ENCODE data around the gene ZFYVE28.

ZFYVE28 gene

DNA sequence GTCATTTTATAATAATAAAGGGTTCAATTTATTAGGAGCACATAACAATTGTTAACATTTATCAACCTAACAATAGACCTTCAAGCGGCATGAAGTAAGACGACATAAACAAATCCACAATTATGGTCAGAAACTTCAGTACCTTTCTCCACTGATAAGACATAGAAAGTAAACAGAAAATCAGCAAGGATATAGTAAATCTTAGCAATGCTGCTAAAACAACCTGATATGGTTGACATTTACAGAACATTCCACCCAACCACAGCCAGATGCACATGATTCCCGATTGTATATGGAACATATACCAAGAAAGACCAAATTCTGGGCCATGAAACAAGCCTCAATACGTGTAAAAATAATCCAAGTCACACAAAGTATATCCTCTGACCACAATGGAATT is 71.3 kb downstream of the ZFYVE28 start:
- no peak for DNase-seq

- DNase-seq, result no peak
These were observed 75.0 kb downstream of the ZFYVE28 start for GRCh38 chr4:2343476-2343875.

DNA sequence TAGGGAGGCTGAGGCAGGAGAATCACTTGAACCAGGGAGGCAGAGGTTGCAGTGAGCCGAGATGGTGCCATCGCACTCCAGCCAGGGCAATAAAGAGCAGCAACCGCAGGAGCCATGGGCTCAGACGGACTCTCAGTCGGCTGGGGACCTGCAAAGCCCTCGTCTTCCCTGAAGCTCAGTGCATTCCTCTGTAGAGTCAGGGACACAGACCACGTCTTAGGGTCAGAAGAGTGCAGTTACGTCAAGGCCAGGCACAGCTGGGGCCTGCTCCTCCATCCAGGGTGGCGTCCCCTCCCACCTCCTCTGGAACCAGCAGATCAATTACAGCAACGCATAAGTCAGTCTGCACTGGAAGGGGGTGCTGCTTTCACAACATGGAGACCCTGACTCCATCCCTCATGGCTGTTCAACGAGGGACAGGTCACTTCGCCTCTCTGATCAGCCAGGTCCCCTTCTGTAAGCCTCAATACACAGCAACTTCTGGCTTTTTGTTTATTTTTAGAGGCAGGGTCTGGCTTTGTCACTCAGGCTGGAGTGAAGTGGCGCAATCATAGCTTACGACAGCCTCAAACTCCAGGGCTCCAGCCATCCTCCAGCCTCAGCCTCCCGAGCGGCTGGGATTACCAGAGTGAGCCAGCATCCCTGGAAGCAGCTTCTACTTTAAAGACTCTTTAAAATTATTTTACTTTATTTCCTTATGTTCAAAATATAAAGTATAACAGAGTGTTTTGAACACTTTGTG is 76.4 kb downstream of the ZFYVE28 start:
- DNase-seq, result peak in 1 of 2 donors; percentile 11

DNA sequence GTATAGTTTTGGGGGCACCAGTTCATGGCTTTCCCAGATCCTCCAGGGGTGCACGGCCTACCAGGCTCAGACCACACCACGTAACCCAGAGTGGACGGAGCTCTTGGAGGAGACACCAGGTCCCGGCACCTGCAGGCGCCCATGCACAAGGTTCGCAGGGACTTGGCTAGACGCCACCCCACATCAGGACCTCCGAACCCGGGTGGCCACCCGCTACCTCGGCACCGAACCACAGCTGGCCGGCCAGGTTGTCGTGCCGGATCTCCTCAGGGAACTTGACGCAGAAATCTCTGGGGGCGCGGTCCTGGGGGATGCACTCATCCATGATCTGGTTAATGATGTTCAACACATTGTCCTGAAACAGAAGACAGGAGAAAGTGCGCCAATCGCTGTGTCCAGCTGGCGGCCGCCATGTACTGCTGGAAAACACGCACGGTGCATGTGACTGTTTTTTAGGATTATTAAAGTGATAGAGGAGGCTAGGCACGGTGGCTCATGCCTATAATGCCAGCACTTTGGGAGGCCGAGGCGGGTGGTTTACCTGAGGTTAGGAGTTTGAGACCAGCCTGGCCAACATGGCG is 77.1 kb downstream of the ZFYVE28 start:
- peak in 1 of 2 donors; percentile 6 for DNase-seq

GRCh38 chr4:2340272-2341061 is 78.0 kb downstream of the ZFYVE28 start:
- peak in 1 of 2 donors; percentile 11 for DNase-seq

GRCh38 chr4:2339458-2340271 is 78.8 kb downstream of the ZFYVE28 start:
- no peak for DNase-seq

- DNase-seq, result peak in 1 of 2 donors; percentile 11
These were observed 79.5 kb downstream of the ZFYVE28 start for GRCh38 chr4:2338754-2339457.

- no peak for DNase-seq
These were observed 80.5 kb downstream of the ZFYVE28 start for GRCh38 chr4:2337896-2338295.

GRCh38 chr4:2337131-2337723 is 81.2 kb downstream of the ZFYVE28 start:
- no peak for DNase-seq

GRCh38 chr4:2336659-2337058 is 81.8 kb downstream of the ZFYVE28 start:
- DNase-seq, result no peak

- no peak for DNase-seq
These were observed 82.7 kb downstream of the ZFYVE28 start for GRCh38 chr4:2335729-2336101.

DNA sequence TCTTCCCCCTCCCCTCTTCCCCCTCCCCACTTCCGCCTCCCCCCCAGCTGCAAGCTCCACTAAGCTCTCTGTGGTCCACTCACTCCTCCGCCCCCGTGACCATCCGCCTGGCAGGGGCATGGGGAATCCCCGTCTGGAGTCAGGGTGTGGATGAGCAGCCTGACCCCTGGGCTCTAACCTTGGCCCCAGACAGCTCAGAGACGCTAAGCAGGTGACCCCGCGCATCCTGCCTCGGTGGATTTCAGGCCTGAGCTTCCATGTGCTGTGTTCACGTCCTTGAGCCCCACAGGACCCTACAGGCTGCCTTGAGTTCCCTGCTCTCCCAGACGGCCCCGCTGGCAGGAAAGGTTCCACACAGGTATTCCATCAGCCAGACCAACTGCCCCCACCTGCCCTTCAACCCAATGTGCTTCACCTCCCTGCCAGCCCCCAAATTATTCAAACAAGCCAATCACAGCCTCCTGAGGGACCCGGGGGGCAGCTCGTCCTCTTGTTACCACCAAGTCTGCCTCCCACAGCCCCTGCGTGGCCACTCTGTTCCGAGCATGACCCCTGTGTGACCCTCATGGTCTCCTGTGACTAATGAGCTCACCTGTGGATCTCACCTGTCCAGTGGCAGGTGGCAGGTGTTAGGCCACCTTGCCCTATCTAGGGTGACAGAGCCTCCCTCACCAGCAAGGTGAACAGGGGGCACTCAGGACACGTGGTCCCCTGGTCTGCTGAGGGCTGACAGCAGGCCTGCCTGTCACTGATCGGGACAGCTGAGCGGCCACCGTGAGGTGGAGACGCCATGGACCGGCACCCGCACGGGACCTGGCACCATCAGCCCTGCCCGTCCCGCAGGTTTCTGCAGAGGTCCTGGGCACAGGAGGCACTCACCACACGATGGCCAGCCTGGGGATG is 83.4 kb downstream of the ZFYVE28 start:
- no peak for DNase-seq

DNA sequence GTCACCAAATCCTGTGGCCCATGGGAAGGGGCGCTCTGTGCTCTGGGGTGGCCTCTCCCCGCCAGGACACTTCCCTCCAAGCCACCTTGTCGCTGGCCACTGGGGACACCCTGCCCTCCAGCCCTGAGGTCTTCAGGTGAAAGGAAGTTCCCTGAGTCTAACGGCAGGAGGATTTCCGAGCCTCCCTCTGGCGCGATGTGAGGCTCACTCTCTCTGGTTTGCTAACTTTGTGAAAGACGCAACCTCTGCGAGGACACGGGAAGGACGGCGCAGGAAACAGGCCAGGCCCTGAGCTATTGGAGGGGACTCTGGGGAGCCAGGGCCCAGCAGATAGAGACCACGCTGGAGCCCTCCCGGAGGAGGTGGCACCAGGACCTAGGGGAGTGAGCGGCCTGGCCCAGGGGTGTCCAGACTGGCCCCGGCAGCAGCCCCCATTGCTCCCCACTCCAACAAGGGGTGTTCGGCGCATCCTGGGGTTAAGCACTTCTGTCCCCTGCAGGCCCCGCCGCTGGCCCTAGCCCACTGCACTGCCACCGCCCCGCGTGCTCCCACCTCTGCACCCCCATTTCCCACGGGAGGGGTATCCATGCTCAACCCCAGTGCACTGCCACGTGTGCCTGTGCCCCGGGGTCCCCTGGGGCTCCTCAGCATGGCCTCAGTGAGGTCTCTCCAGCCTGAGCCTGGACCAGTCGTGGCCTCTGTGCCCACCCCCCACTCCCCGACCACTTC is 84.4 kb downstream of the ZFYVE28 start:
- no peak for DNase-seq

DNA sequence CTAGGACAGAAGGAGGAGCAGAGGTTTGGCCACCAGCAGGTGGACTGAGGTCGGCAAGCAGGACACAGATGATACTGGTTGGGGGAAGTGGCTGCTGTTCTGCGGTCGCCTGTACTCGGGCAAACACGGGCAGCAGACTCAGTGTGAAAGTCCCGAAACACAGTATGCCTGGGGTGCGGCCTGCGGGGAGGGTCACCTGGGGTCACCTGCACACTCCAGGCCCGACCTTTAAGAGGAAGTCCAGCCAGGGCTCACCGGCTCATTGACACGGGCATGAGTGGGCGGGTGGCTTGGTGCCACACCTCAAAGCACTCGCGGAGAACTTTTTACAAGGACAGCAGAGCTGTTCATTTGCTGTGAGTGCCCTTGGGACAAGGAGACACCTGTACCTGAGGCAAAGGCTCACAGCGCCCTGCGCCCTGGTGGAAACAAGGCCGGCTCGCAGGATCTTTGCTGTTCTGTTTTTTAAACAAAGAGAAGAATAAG is 85.0 kb downstream of the ZFYVE28 start:
- no peak for DNase-seq

DNA sequence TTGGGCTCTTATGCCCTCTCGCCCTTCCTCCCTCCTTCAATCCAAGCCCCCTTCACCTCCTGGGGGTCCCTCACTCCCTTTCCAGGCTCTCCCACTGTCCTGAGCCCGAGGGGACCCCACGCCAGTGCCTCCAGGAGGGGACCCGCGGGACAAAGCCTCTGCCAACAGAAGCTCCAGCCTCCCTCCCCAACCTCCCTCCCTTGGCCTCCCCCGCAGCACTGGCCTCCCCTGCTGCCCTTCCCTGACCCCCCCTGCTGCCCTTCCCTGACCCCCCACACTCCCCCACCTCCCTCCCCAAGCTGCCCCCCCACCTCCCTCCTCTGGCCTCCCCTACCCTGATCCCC is 85.5 kb downstream of the ZFYVE28 start:
- DNase-seq, result no peak

GRCh38 chr4:2332201-2332975 is 86.1 kb downstream of the ZFYVE28 start:
- no peak for DNase-seq

- DNase-seq, result no peak
These were observed 86.8 kb downstream of the ZFYVE28 start for GRCh38 chr4:2331519-2332200.

DNA sequence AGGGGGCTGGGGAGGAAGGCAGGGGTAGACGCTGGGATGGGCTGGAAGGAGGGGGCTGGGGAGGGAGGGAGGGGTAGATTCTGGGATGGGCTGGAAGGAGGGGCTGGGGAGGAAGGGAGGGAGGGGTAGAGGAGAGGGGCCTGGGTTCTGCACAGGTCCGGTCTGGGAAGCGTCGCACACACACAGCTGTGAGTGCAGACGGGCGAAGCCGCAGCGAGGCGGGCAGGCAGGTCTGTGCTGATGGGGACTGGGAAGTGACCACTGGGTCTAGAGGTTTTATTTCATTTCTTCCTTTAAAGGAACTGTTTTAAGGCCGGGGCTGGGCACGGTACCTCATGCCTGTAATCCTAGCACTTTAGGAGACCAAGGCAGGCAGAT is 87.4 kb downstream of the ZFYVE28 start:
- no peak for DNase-seq

Data from stimulated activated CD4-positive, alpha-beta T cell treated with anti-CD3 and anti-CD28 coated beads, Interleukin-2, amount 100 ng/mL, for 24 hours (primary cell).